HG02623 (cell line): ENCODE measurements around the gene PEAR1.

ENCODE experiments used
- ATAC-seq: cut with Tn5 transposase; IDR thresholded peaks from one replicate; pipeline ENCODE4 v1.9.1; 2021; ENCODE audit warnings: moderate library complexity; ENCODE audit not compliant: unreplicated experiment

PEAR1 gene

DNA sequence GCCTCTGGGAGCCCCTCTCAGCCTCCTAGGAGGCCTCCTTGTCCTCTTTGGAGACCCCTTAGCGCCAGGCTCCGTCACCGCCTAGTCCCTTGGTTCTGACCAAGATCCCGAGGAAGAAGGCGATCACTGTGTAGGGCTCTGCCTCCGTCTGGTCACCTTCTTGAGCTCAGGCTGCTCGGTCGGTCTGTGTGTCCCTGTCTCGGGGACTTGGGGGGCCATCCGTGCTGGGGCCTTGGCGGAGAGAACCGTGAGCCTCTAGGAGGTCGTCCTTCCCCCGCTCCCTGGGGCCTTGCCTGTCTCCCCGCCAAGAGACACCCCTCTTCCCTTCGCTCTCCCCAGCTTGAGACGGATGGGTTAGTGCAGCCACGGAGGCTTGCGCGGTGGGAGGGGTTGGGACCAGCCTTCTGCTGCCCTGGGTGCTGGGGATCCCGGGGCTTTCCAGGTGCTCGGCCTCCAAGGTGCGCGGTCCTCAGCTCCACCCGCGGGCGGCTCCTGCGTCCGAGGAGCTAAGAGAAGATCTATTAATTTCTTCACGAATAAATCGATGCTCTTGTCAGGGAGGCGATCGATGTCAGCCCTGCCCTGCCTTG lies 33.9 kb upstream of the PEAR1 start:
- ATAC-seq, result no peak

DNA sequence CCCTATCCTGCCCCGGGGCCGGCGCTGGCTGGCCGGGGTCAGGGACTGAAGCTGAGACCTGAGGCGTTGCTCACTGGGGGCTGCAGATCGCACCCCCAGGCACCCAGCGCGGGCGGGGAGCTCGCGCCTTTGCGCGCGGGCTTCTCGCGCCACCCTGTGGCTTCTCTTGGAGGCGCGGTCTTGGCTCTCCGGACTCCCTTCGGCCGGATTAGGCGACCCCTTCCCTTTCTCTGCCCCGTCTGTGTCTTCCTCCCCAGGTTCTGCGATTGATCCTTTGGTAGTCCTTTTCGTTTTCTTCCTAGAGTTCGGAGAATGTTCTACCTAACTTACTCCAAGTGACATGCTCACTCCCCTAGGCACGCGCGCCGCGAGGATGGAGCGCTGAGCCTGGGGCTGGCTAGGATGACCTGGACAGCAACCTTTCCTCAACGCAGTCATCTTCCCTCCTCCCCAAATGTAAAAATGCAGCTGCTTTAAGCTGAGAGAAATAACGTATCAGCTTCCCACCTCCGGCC lies 33.3 kb upstream of the PEAR1 start:
- ATAC-seq, result no peak

DNA sequence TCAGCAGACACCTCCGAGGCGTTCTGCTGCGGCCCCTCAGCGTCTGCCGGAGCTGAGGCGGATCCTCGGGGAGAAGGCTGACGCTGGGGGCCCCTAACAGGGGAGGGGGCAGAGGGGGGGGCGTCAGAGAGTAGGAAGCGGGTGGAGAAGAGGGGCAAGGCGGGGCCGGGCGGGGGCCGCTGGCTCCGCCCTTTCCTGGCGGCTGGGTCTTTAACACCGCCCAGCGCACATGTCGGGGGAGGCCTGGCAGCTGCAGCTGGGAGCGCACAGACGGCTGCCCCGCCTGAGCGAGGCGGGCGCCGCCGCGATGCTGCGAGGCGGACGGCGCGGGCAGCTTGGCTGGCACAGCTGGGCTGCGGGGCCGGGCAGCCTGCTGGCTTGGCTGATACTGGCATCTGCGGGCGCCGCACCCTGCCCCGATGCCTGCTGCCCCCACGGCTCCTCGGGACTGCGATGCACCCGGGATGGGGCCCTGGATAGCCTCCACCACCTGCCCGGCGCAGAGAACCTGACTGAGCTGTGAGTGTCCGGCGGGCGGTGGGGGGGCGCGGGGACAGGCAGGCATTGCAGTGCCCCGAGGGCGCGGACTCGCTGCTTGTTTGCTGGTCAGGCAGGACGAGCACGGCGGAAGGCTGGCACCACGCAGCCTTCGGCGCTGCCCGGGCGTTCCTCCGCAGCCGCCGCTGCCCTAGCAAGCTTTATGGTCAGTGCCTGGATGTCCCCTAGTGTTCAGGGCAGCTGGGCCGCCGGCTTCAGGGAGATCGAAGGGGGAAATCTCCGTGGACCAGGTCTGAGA lies 32.7 kb upstream of the PEAR1 start, which contains the start of gene NTRK1:
Gene NTRK1 (plus strand): TSS at position 238 of the 796 bp plus-strand sequence. CDS start 70 bp downstream, at position 308.
- no peak for ATAC-seq

- ATAC-seq, result no peak
Measured at GRCh38 chr1:156862584-156862983, 30.9 kb upstream of the PEAR1 start.

DNA sequence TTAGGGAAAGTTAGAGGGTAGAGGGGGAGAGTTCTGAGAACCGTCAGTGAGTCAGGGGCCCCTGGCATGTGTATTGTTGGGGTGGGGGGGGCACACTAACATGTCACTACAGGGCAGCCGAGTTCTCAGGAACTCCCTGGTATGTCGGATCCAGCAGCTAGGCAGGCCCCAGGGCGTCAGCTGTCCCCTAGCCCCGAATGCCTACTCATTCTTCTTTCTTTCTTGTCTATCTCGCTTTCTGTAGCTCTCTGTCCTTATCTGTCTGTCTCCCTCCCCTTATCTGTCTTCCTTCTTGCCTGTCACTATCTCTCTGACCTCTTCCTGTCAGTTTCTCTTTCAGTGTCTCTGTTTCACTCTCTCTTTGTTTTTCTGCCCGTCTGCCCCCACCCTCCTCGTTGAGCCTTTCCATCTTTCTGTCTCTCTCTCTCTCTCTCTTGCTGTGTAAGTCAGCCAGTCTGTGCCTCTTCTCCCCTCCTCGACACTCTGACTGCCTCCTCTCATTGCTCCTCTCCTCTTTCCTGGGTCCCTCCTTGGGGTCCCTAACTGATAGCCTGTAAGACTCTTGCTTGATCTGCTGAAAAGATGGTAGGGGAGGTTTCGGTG lies 30.4 kb upstream of the PEAR1 start:
- ATAC-seq, result no peak

- no peak for ATAC-seq
Measured at GRCh38 chr1:156863631-156864030, 29.9 kb upstream of the PEAR1 start.

- ATAC-seq, result no peak
Measured at GRCh38 chr1:156864796-156865195, 28.7 kb upstream of the PEAR1 start.

DNA sequence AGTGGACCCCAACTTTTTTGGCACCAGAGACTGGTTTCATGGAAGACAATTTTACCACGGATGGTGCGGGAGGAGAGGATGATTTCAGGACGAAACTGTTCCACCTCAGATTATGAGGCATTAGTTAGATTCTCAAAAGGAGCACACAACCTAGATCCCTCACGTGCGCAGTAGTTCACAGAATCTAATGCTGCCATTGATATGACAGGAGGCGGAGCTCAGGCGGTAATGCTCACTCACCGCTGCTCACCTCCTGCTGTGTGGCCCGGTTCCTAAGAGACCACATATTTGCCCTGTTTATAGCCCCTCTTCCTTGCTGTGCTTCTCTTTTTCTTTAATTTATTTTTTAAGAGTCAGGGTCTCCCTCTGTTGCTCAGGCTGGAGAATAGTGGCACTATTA lies 28.3 kb upstream of the PEAR1 start:
- no peak for ATAC-seq

GRCh38 chr1:156865865-156866248 lies 27.7 kb upstream of the PEAR1 start:
- ATAC-seq, result no peak

DNA sequence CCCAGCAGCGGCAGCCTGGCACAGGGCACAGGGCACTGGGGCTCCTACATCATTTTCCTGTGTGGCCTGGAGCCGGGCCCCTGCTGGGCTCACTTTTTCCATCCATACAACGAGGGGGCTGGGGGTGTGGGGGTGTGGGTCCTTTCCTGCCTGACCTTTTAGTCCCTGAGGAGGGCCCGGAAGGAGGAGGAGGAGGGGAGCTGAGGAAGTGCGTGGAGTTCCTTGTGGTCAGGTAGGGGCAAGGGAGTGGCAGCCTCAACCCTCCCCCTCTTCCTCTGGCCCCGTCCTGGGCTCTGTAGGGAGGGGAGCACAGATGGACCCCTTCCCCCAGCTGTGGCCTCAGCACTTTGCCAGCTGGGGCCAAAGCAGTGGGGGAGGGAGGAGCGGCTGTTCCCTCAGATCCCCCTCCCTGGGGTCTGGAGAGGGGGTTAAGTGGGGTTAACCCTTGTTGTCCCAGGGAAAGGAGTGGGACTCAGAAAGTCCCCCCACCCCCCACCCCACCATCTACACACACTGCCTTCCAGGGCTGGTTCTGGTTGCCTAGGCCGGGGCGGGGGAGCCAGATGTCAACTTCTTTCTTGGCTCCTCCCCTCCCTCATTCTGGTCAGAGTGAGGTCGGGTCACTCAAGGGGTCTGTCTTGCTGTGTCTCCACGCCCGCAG lies 27.1 kb upstream of the PEAR1 start:
- ATAC-seq, result no peak

- ATAC-seq, result no peak
Measured at GRCh38 chr1:156868341-156868740, 25.2 kb upstream of the PEAR1 start.

- ATAC-seq, result no peak
Measured at GRCh38 chr1:156869455-156869854, 24.1 kb upstream of the PEAR1 start.

- ATAC-seq, result no peak
Measured at GRCh38 chr1:156873659-156874058, 19.9 kb upstream of the PEAR1 start.

- ATAC-seq, result no peak
Measured at GRCh38 chr1:156874142-156874541, 19.4 kb upstream of the PEAR1 start.

DNA sequence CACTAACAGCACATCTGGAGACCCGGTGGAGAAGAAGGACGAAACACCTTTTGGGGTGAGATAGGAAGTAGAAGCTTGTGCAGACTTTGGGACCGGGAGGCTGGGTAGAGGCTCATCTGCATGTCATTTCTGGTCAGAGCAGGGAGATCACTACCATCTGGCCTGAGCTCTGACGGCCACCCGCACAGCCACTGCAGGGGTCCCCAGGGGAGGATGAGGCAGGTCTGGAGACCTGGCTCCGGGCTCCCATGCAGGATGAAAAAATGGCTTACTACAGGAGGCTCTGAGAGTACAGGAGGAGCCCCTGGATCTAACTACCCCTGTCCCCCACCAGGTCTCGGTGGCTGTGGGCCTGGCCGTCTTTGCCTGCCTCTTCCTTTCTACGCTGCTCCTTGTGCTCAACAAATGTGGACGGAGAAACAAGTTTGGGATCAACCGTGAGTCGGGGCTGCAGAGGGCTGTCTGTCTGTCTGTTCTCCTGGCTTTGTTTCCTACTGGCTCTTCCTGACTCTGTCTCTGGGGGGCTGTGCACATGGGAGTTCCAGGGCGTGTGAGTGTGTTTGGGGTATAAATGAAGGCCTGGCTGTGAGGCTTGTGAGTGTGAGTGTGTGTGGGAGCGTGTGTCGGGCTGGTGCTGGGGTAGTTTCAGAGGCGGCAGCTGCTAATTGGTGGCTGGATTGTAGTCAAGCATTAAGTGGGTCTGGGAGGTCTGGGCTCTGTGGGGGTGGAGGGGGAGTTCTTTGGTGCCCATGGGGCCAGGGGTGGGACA lies 18.8 kb upstream of the PEAR1 start:
- no peak for ATAC-seq

DNA sequence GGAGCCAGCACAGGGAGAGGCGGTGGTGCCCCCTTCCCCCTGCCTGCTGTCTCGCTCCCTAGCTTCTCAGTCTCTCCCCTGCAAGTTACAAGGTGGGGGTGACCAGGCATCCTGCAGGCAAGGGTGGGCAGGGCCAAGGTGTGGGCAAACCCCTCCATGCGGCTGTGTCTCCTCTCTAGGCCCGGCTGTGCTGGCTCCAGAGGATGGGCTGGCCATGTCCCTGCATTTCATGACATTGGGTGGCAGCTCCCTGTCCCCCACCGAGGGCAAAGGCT lies 18.2 kb upstream of the PEAR1 start:
- no peak for ATAC-seq

- no peak for ATAC-seq
Measured at GRCh38 chr1:156876281-156876680, 17.2 kb upstream of the PEAR1 start.

DNA sequence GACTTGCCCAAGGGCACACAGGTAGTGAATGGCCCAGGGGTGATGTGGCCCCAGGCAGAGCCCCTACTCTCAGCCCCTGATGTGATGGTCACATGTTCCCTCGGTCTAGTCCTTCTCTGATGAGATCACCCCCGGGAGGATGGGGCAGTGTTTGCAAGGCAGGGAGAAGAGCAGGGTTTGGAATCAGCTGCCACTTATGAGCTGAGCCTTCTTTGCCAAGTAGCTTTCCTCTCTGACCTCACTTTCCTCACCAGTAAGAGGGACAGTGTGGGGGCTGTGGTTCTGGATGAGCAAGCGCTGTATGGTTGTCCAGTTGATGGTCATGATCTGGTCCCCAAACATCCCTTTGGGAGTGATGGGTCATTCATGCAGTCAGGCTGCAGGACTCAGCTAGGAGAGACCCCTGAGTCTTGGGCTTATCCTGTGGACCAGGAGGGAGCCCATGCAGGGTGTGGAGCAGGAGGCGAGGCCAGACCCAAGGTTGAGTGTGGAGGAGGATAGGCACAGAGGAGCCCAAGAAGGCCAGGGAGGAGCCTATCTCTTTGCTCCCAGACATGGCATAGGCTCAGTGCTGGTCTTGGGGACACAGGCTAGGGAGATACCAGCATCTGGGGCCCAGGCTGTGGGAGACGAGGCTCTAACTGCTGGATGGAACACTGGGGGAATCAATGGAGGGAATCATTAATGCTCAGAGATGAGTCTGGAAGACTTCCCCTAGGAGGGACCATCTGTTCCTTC lies 15.9 kb upstream of the PEAR1 start:
- no peak for ATAC-seq

DNA sequence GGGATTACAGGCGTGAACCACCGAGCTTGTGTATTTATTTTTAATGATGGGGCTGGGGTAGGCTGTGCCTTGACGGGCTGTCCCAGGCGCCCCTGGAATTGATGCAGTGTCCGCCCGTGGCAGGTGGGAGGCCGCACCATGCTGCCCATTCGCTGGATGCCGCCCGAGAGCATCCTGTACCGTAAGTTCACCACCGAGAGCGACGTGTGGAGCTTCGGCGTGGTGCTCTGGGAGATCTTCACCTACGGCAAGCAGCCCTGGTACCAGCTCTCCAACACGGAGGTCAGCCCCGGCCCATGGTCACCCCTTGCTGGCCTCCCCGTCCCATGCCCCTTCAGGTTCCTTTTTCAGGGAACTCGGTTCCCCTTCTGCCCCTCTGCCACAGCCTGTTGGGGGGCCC lies 13.6 kb upstream of the PEAR1 start:
- ATAC-seq, result no peak

GRCh38 chr1:156880473-156880872 lies 13.0 kb upstream of the PEAR1 start:
- ATAC-seq, result no peak
